Umbilical cord (tissue), 2 donors: ENCODE measurements around the gene PRCD. TPM values are rescaled to one million over a fixed set of nuclear protein-coding genes. Genes with fewer than 3 reads are reported as not detected.
"Not testable (repeated sequence)": the region's sequence is repeated elsewhere in the genome, so short reads cannot be mapped to it uniquely, and the experiment has no call there.

Experiments
- DNase-seq: peaks from one replicate; pipeline ENCODE4 v3.0.0-alpha.2; 2015; ENCODE audit warnings: low spot score
- total RNA-seq: library from RNA; depleted of rRNA; stranded (reverse); fragments of >200 nt; gene quantifications from one replicate; pipeline ENCODE4 v1.2.3, GENCODE V29; 2014; ENCODE audit warnings: low replicate concordance; ENCODE audit not compliant: insufficient read depth

Gene PRCD
- total RNA-seq, 1 donor from 2014 or later: 1.9 TPM

DNA sequence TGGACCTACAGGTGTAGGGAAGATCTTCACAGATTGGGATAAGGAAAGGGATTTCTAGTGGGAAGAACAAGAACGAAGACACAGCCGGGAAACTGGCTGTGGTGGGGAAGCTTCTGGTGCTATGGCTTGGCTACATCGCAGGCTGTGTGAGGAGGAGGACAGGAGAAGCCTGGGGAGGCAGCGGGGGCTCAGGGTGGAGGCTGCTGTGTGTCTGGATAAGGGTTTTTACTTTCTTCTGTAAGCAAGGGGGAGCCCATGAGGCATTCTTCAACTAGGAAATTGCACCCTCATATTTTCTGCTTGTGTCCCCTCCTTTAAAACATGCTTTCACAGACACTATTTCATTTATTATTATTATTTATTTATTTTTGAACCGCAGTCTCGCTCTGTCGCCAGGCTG is 35.7 kb upstream of the PRCD start:
- no peak for DNase-seq

- DNase-seq: peak; percentile 73
Observed at GRCh38 chr17:76506408-76507345, 33.2 kb upstream of the PRCD start.

GRCh38 chr17:76508472-76509063 is 31.3 kb upstream of the PRCD start:
- not testable (repeated sequence) for DNase-seq

DNA sequence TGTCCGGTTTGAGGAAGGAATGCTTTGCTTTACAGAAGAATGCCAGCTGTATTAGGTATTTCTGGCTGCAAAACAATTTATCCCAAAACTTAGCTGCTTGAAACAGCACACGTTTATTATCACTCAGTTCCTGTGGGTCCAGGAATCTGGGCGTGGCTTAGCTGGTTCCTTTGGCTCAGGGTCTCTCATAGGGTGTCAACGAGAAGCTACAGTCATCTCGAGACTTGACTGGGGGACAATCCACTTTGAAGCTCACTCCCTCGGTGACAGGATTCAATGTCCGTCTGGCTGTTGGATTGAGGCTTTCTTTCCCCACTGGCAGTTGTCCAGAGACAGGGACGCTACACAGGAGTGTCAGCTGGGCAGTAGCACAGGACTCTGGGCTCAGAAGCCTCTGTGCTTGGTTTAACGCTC is 29.0 kb upstream of the PRCD start:
- DNase-seq: no peak

GRCh38 chr17:76511668-76512365 is 28.0 kb upstream of the PRCD start:
- DNase-seq: no peak

GRCh38 chr17:76512366-76513305 is 27.2 kb upstream of the PRCD start:
- DNase-seq: no peak

DNA sequence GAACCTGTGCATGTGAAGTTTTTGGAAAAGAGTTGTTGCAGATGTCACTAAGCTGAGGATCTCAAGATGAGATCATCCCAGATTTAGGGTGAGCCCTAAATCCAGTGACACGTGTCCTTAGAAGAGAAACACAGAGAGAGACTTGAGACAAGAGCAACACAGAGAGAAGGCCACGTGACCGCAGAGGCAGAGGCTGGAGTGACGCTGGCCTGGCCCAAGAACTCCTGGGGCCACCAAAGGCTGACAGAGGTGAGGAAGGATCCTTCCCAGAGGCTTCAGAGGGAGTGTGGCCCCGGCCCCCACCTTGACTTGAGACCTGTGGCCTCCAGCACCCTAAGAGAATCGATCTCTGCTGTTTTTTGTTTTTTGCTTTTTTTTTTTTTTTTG is 26.5 kb upstream of the PRCD start:
- no peak for DNase-seq

DNA sequence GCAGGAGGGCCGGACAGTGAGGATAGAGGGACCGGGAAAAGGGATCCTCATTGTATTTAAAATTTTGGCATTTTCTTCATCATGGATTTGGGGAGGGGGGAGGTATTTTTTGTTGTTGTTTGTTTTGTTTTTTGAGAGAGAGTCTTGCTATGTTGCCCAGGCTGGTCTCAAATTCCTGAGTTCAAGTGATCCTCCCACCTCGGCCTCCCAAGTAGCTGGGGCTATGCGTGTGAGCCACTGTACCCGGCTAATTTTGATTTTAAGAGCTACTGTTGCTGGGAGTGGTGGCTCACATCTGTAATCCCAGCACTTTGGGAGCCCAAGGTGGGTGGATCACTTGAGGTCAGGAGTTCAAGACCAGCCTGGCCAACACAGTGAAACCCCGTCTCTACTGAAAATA is 25.5 kb upstream of the PRCD start:
- not testable (repeated sequence) for DNase-seq

DNA sequence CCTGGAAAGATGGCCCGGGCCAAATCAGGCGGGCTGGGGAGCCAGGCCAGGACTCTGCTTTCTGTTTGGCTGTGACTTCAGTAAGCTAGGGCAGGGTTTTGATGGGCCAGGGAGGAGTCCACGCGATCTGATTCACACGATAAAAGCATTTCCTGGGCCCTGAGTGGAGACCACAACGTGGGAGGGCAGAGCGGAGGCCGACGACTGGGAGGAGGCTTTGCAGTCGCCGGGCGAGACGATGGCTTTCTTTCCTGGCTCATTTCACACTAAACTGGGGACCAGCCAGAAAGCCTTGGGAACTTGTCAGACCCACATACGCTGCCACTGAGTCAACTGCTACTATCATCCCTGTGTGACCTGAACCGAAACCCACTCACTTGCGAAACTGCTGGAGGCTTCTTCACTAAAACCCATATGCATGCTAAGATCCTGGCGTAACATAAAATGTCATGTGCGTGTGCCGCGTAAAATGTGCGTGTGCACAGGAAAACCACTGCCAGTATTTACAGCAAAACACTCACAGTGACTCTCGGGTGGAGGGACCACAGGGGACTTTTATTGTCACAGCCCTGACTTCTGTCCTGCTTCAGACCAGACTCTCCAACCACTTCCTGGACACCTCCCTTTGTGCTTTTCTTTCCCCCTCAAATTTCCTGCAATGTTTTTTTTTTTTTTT is 24.4 kb upstream of the PRCD start:
- DNase-seq: no peak

DNA sequence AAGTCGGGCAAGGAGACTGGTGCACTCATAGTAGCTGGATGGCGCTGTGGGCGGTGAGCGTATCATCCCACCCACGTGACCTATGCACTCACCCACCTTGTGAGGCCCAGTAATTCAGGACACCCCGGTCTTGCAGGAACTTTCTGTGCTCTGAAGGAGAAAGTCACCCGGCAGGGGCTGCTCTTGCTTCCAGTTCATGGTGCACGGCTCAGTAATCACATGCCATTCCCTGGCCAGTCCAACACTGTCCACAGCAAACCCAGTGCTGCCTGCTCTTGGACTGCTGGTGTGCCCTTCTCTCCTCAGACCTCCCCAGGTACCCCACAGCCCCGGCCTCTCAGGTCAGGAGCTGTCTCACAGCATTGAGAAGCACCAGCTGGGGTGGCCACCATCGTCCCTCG is 22.2 kb upstream of the PRCD start:
- DNase-seq: no peak

- DNase-seq: no peak
Observed at GRCh38 chr17:76519048-76519966, 20.5 kb upstream of the PRCD start.

DNA sequence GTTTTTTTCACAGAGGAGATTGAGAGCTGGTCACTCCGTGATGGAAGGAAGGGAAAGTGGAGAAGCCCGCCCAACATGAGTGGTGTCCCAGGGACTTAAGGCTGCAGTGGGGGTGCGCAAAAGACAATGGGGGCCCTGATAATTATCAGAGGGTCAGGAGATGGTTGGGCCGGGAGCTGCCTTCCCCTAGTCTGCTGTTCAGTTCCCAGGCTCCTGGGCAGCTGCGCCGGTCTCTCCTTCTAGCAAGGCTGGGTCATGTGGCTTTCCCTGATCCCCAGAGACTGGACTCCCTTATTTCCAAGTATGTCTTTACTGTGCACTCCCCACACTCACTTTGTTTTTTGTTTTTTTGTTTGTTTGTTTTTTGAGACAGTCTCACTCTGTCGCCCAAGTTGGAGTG is 18.6 kb upstream of the PRCD start:
- DNase-seq: no peak

DNA sequence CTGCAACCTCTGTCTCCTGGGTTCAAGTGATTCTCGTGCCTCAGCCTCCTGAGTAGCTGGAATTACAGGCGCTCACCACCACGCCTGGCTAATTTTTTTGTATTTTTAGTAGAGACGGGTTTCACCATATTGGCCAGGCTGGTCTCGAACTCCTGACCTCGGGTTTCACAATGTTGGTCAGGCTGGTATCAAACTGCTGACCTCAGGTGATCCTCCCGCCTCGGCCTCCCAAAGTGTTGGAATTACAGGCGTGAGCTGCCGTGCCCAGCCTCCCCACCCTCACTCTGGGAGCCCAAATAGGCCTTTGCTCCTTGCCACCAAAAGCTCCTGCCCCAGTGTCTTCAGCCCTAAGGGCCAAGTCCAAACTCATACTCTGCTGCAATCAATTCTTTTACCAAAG is 18.2 kb upstream of the PRCD start:
- DNase-seq: not testable (repeated sequence)

DNA sequence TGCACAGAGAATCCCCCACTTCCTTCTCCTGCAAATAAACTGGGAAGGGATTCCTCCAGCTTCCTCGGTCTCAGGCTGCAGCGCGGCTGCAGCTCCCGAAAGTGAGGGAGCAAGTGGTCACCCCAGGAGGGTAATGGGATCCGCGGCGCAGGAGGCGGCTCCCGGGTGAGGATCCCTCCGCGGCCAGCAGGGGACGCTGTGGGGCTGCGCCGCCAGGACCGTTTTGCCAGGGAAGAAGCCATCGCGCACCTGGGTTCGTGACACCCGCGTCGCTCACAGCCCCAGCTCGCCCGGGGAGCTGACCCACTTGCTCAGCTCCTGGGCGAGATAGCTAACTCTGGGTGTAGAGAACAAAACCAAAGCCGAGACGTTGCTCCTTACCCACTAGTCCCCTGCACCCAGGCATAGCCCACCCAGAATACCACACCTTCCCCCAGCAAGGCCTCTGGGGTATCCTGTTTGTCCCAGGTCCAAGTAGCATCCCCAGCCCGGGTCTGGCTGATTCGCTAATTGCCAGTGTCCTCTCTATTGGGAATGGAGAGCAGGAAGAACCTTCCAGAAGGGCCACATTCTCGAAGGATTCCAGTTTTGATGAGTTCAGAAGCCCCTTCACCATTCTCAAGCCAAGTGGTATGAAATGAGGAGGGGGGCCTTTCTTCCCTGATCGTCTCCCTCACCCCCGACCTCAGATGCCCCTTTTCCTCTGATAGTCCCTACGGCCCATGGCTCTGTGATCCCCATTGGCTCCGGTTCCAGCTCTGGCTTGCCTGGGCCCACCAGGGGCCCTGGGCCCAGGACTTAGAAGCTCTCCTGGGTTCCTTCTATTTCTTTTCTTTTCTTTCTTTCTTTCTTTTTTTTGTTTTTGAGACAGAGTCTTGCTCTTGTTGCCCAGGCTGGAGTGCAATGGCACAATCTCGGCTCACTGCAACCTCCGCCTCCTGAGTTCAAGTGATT is 16.5 kb upstream of the PRCD start:
- DNase-seq: no peak

DNA sequence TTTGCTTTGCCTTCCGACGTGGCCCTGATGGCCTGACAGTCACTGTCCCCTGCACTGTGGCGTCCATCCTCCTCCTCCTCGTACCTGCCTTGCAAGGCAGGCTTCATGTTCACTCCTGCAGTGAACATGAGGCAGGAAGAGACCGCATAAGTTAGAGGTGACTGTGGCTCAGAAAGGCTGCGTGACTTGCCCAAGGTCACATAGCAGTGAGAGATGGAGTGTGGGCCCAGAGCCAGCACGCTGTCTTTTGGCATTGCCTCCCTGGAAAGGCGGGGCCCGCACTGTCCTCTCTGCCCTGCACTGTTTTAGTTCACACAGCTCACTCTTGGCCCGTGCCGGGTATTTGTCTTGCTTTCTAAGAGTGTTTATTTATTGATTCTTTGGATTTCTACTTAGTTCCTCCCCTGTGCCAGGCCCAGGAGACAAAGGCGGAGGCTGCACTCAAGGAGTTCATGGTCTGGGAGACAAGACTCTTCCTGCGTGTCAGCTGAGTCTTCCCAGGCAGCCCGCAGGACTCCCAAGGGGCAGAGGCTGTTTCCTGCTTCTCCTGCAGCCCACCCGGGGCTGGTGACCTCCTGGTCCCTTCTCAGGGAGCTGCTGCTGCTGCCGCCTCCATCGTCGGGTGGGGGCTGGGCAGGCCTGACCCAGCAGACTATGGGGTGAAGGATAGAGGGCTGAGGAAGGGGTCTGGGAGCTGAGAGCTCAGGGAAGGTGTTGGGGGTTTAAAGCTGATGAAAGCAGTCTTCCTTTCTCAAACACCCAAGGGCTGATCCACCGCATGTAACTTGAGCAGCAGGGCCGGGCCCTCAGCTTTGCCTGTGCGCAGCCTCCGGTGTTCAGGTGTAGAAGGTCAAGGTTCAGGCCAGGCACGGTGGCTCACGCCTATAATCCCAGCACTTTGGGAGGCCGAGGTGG is 15.0 kb upstream of the PRCD start:
- no peak for DNase-seq

DNA sequence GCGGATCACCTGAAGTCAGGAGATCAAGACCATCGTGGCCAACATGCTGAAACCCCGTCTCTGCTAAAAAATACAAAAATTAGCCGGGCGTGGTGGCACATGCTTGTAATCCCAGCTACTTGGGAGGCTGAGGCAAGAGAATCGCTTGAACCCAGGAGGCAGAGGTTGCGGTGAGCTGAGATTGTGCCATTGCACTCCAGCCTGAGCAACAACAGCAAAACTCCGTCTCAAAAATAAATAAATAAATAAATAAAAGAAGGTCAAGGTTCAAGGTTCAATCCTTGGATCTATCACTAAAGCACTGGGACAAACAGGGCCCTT is 14.4 kb upstream of the PRCD start:
- DNase-seq: not testable (repeated sequence)

DNA sequence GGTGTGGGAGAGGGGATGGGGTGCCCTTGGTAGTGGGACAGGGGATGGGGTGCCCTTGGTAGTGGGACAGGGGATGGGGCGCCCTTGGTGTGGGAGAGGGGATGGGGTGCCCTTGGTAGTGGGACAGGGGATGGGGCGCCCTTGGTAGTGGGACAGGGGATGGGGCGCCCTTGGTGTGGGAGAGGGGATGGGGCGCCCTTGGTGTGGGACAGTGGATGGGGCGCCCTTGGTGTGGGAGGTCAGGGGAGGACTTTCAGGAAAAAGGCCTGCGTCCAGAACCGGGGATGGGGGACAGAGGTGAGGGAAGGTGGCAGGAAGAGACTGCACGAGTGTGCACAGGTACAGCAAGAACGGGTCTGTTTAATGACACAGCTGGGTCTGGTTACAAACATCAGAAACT is 12.8 kb upstream of the PRCD start:
- not testable (repeated sequence) for DNase-seq
